DND-41 (cell line): Measurements from ENCODE around the gene APPL2.

Experiments used
- ATAC-seq: fragments of 200-7000 bp; cut with Tn5 transposase; 3 replicates; pipeline ENCODE4 v1.9.1; 2021; ENCODE audit warnings: low read depth; ENCODE audit not compliant: insufficient read depth
- DNase-seq: peaks from one replicate; pipeline ENCODE4 v3.0.0-alpha.2; 2020
- H2AFZ ChIP-seq: 2 replicates; pipeline ENCODE4 v1.6.0; 2012; ENCODE audit warnings: low read depth, low read length
- H3K27ac ChIP-seq: 2 replicates; pipeline ENCODE4 v1.5.1; 2012; ENCODE audit warnings: low read length, inconsistent platforms
- H3K27me3 ChIP-seq: fragments of 200-600 bp; sonication (generic); 2 replicates; pipeline ENCODE4 v1.6.0; 2012; ENCODE audit warnings: low read length, mild to moderate bottlenecking, inconsistent platforms; ENCODE audit not compliant: insufficient read depth, poor library complexity
- H3K36me3 ChIP-seq: 2 replicates; pipeline ENCODE4 v1.5.1; 2012; ENCODE audit warnings: low read length, inconsistent platforms; ENCODE audit not compliant: insufficient read depth
- H3K4me1 ChIP-seq: 2 replicates; pipeline ENCODE4 v1.5.1; 2012; ENCODE audit warnings: mild to moderate bottlenecking, low read length; ENCODE audit not compliant: insufficient read depth
- H3K4me2 ChIP-seq: 2 replicates; pipeline ENCODE4 v1.6.0; 2012; ENCODE audit warnings: mild to moderate bottlenecking, moderate library complexity, low read length, inconsistent platforms; ENCODE audit not compliant: insufficient read depth
- H3K4me3 ChIP-seq, 2 experiments: fragments of 200-600 bp in 1 of 2; shearing (Covaris generic) in 1 of 2; 2 replicates each; pipeline ENCODE4 v1.5.1; 2012 to 2016; ENCODE audit warnings: inconsistent platforms in 2 of 2, low read length in 2 of 2, mild to moderate bottlenecking in 2 of 2, low read depth in 1 of 2, moderate library complexity in 1 of 2
- H3K79me2 ChIP-seq: 2 replicates; pipeline ENCODE4 v1.6.0; 2012; ENCODE audit warnings: low read length, inconsistent platforms; ENCODE audit not compliant: insufficient read depth
- H3K9ac ChIP-seq: 2 replicates; pipeline ENCODE4 v1.6.0; 2012; ENCODE audit warnings: low read depth, mild to moderate bottlenecking, inconsistent platforms, low read length, moderate library complexity
- H3K9me3 ChIP-seq: 2 replicates; pipeline ENCODE4 v1.5.1; 2012; ENCODE audit warnings: low read length, moderate library complexity, mild to moderate bottlenecking, inconsistent platforms; ENCODE audit not compliant: insufficient read depth, severe bottlenecking
- H4K20me1 ChIP-seq: 2 replicates; pipeline ENCODE4 v1.6.0; 2012; ENCODE audit warnings: low read length; ENCODE audit not compliant: insufficient read depth
- EZH2 ChIP-seq: IDR thresholded peaks from 3 replicates; pipeline ENCODE4 v1.6.1; 2012; ENCODE audit warnings: borderline replicate concordance, low read depth, mild to moderate bottlenecking, moderate library complexity, low read length, inconsistent platforms; ENCODE audit not compliant: severe bottlenecking
- TF ChIP-seq, protein P1 (sequence below): IDR thresholded peaks from 2 replicates; pipeline ENCODE4 v1.5.1; 2012; ENCODE audit warnings: borderline replicate concordance, low read length, moderate library complexity, mild to moderate bottlenecking; ENCODE audit not compliant: poor library complexity, severe bottlenecking; ENCODE audit errors: extremely low read depth

Gene APPL2

DNA sequence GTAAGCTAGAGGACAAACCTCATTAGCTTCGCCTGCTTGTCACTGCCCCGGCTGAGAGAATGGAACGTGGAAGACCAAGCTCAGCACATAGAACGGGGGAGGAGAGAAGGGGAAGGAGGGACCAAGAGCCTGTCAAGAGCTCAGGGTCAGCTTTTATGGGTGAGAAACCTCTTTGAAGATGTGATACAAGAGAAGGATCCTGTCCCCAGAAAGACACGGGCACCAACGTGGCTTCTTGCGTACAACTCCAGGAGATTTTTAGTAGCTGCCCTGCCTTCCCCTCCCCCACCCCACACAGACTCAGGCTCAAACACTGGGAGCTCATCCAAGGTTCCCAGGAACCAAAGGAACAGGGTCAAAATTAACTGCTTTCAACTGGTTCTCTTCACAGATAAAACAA, 34.7 kb downstream of the APPL2 start:
- no peak for TF ChIP-seq EZH2
- TF ChIP-seq, protein P1, sequence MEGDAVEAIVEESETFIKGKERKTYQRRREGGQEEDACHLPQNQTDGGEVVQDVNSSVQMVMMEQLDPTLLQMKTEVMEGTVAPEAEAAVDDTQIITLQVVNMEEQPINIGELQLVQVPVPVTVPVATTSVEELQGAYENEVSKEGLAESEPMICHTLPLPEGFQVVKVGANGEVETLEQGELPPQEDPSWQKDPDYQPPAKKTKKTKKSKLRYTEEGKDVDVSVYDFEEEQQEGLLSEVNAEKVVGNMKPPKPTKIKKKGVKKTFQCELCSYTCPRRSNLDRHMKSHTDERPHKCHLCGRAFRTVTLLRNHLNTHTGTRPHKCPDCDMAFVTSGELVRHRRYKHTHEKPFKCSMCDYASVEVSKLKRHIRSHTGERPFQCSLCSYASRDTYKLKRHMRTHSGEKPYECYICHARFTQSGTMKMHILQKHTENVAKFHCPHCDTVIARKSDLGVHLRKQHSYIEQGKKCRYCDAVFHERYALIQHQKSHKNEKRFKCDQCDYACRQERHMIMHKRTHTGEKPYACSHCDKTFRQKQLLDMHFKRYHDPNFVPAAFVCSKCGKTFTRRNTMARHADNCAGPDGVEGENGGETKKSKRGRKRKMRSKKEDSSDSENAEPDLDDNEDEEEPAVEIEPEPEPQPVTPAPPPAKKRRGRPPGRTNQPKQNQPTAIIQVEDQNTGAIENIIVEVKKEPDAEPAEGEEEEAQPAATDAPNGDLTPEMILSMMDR: no peak
- no peaks in the 10 kb centered on the region for H3K4me1 ChIP-seq
- H3K27me3 ChIP-seq: no peaks in the 10 kb centered on the region
- no peaks in the 10 kb centered on the region for H3K9me3 ChIP-seq
- no peak overlapping the region for H2AFZ ChIP-seq
- no peak overlapping the region for H3K9ac ChIP-seq
- no peak for ATAC-seq
- no peak overlapping the region for H3K4me2 ChIP-seq
- H3K27ac ChIP-seq: no peak overlapping the region
- H3K79me2 ChIP-seq: no peaks in the 10 kb centered on the region
- no peak for DNase-seq
- peaks cover 54% of the 10 kb centered on the region for H3K36me3 ChIP-seq
- no peaks in the 10 kb centered on the region for H4K20me1 ChIP-seq
- H3K4me3 ChIP-seq: no peak overlapping the region

DNA sequence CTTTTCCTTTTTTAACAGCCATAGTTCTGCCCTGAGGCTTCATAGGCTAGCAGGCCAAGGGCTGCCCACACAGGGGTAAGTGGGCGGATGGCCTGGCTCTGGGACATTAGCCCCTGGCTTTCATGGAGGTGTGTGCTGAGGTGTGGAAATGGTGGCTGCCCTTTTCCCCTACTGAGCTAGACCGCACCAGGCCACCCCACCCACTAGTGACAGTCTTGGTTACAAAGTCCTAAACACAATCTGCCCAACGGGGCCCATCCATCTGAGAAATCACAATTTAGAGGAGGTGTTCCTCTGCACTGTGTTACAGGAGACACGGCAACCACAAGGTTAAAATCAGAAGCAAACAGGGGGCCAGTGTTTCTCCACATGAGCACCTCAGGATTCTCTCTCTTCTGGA, 35.6 kb downstream of the APPL2 start:
- Histone ChIP-seq H4K20me1 (no peaks in the 10 kb centered on the region), H3K4me2 (no peak overlapping the region), H3K27ac (no peak overlapping the region; the same call in 1 of the 2 replicates), H3K36me3 (peaks cover 49% of the 10 kb centered on the region), H3K27me3 (no peaks in the 10 kb centered on the region), H3K9ac (no peak overlapping the region), H3K79me2 (no peaks in the 10 kb centered on the region), H3K4me3 (no peak overlapping the region), H2AFZ (no peak overlapping the region), H3K4me1 (no peaks in the 10 kb centered on the region), H3K9me3 (no peaks in the 10 kb centered on the region)
- ATAC-seq (no peak), DNase-seq (no peak)
- TF ChIP-seq, protein P1: no peak
- TF ChIP-seq EZH2: no peak

DNA sequence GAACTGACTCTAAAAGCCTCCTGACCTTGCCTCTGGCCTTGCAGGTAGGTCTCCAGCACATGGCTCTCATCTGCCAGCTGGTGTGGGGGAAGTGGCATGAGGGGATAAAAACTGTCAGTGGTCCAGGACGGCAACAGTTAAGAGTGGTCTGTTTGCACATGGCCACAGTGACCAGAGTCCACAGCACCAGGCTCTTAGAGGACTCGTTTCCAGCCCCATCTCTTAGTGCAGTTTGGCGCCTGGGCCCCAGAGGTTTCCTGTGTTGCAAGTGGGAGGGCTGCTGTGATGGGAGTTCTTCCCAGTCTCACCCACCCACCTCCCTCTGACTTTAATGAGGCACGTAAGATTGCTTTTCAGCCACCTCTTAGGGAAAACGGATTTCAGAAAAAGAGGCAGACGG, 37.0 kb downstream of the APPL2 start:
- H3K79me2 ChIP-seq: no peaks in the 10 kb centered on the region
- H3K4me2 ChIP-seq: no peak overlapping the region
- no peak overlapping the region for H3K4me3 ChIP-seq
- no peak overlapping the region for H3K27ac ChIP-seq
- TF ChIP-seq EZH2: no peak
- TF ChIP-seq, protein P1: no peak
- no peaks in the 10 kb centered on the region for H3K27me3 ChIP-seq
- H4K20me1 ChIP-seq: no peaks in the 10 kb centered on the region
- no peaks in the 10 kb centered on the region for H3K4me1 ChIP-seq
- peaks cover 45% of the 10 kb centered on the region for H3K36me3 ChIP-seq
- no peak for DNase-seq
- no peak overlapping the region for H3K9ac ChIP-seq
- H3K9me3 ChIP-seq: no peaks in the 10 kb centered on the region
- ATAC-seq: no peak
- H2AFZ ChIP-seq: no peak overlapping the region

DNA sequence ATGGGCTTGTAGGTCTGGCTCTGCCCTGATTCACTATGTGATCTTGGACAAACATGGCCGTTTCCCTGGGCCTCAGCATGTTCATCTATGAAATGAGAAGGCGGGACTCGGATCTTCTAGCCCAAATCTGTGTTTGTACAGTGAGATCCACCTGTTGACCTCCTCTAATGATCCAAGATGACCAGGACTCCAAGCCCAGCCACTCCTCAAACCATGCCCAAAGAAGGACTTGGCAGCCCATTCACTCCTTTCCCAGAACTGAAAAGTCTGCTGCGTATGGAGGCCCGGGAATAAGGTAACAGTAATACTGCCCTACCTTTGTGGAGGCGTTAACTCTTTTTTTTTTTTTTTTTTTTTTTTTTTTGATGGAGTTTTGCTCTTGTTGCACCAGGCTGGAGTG, 39.9 kb downstream of the APPL2 start:
- H3K9ac ChIP-seq: no peak overlapping the region
- H3K36me3 ChIP-seq: peaks cover 58% of the 10 kb centered on the region
- no peak overlapping the region for H3K4me3 ChIP-seq

More for the DNA sequence above, 39.9 kb downstream of the APPL2 start:
- ATAC-seq (no peak), DNase-seq (no peak)
- H3K4me2 ChIP-seq: no peak overlapping the region
- no peak overlapping the region for H3K27ac ChIP-seq
- TF ChIP-seq, protein P1: no peak
- TF ChIP-seq EZH2: no peak
- no peak overlapping the region for H2AFZ ChIP-seq
- no peaks in the 10 kb centered on the region for H3K27me3 ChIP-seq
- H3K4me1 ChIP-seq: no peaks in the 10 kb centered on the region
- no peaks in the 10 kb centered on the region for H3K9me3 ChIP-seq
- no peaks in the 10 kb centered on the region for H4K20me1 ChIP-seq
- no peaks in the 10 kb centered on the region for H3K79me2 ChIP-seq
